HG03097 (cell line): ENCODE results near the gene FAM131C.
"Not testable (repeated sequence)": the region's sequence is repeated elsewhere in the genome, so short reads cannot be mapped to it uniquely, and the experiment has no call there.

Source experiments
- ATAC-seq: cut with Tn5 transposase; IDR thresholded peaks from one replicate; pipeline ENCODE4 v1.9.1; 2021; ENCODE audit not compliant: unreplicated experiment, low FRiP score

The FAM131C gene

DNA sequence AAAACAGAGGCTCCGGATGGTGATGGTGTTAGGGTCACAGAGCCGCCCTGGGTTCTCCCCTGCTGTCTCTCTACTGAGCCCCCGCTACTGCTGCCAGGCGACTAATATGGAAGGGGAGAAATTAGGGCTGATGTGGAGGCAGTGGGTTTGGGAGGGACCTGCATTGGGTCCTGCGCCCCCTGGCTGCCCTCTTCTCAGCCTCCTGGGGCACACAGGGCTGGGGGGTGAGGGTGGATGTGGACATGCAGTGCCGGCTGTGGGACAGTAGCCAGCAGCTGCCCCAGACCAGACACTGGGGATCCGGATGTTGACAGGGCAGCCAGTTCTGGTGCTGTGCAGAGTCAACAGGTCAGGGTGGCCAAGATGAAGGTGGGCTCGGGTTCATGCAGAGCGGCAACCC, 31.4 kb downstream of the FAM131C start:
- no peak for ATAC-seq

GRCh38 chr1:16041200-16041599, 32.3 kb downstream of the FAM131C start:
- ATAC-seq = no peak

- not testable (repeated sequence) for ATAC-seq
These were observed 33.6 kb downstream of the FAM131C start for GRCh38 chr1:16039871-16040270.

GRCh38 chr1:16038620-16038912, 34.9 kb downstream of the FAM131C start:
- ATAC-seq = no peak

DNA sequence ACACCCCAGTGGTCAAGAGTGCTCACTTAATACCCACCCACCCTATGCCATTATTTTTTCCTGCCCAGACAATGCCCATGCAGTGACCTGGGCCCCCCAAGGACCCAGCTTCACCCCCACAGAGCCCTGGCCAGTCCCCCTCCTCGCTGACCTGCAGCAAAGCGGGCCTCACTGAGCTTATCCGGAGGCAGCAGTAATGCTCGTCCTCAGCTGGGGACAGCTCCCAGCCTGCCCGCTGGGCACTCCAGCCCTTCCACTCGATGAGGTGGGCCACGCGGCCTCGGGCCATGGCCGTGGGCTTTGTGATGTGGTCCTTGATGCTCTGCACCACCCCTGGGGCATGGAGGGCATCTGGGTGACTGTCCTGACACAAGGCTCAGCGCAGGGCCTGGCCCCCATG, 37.0 kb downstream of the FAM131C start:
- not testable (repeated sequence) for ATAC-seq

DNA sequence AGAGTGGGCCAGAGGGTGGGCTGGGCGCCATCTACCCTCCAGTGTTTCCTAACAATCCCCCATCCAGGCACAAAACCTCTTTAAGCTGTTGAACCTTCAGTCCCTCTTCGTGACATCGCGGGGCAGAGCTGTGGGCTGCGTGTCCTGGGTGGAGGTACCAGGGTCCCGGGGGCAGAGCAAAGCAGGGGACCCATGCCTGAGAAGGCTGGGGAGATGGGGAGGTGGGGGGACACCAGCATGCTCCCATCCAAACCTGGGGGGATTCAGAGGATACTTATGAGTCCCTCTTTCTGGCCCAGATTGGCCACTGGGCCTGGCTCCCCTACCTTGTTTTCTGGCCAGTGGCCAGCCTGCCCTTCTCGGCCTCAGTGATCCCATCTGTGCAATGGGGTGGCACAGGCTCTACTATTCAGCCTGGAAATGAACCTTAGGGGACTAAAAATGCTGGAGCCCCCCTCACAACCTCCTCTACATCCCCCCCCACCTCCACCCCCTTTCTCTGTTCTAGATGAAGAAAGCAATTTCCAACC, 40.3 kb downstream of the FAM131C start:
- not testable (repeated sequence) for ATAC-seq

GRCh38 chr1:16032388-16033102, 40.9 kb downstream of the FAM131C start:
- ATAC-seq = peak; percentile 64

- no peak for ATAC-seq
These were observed 41.9 kb downstream of the FAM131C start for GRCh38 chr1:16031551-16031950.

- no peak for ATAC-seq
These were observed 44.2 kb downstream of the FAM131C start for GRCh38 chr1:16029288-16029687.

DNA sequence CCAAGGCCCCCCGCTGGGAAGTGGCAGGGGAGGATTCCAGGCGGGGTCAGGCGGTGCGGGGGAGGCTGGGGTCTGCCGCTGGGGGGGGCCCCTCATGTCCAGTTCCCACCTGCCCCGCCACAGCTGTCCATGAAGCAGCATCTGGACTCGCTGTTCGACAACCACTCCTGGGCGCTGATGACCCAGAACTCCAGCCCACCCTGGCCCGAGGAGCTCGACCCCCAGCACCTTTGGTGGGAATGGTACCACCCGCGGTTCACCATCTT, 44.5 kb downstream of the FAM131C start:
- ATAC-seq = not testable (repeated sequence)

DNA sequence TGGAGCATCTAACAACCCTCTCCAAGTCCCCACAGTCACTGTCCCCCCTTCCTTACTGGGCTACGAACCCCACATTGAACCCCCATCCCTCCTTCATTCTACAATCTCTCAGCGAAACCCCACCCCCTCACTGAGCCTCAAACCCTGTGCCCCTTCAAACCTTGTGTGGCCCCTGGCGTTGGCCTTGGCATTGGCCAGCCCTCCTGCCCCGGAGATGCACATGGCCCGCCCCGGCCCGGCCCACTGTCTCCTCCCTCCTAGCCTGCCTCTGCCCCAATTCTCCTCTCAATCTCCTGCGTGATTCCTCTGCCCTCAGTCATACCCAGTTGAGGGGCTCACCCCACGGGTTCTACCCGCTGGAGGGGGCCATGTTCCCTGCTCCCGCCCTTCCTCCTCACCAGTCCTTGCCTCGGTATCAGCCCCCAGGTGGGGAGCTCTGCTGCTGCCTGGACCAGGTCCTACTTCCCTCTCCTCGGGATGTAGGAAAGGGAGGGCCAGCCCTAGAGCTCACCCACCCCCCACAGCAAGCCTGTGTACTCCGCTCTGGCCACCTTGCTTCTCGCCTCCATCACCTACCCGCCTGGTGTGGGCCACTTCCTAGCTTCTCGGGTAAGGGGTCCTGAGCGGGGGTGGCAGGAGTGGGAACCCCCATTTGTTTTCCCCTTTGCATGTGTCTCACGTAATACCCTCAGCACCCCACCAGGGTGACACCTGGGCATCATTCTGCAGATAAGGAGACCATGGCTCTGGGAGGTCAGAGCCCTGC, 45.0 kb downstream of the FAM131C start:
- ATAC-seq = no peak

DNA sequence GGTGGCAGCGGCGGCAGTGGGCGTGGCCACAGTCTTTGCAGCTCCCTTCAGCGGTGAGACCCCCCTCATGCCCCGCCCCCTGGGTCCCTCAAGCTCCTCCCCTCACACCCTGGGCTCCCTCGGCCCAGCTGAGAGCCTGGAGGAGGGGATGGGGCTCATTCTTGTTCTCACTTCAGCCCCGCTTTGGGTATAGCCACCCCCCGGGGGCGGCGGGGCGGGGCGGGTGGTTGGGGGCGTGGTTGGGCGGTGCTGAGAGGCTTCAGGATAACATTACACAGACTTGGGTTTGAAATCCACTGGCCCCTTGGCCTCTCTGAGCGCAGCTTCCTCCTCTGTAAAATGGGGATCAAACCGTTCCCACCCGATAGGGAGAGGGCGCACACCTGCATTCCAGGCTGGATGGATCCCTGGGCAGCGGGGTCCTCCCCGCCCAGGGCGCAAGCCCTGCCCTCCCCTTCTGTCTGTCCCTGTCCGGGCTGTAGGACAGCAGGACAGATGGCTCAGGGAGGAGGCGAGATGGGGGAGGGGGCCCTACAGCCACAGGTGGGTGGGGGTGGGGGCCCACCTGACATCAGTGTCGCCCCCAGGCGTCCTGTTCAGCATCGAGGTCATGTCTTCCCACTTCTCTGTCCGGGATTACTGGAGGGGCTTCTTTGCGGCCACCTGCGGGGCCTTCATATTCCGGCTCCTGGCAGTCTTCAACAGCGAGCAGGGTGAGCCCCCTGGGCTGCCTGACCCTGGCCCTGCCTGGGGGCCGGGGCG, 46.5 kb downstream of the FAM131C start:
- ATAC-seq = no peak

DNA sequence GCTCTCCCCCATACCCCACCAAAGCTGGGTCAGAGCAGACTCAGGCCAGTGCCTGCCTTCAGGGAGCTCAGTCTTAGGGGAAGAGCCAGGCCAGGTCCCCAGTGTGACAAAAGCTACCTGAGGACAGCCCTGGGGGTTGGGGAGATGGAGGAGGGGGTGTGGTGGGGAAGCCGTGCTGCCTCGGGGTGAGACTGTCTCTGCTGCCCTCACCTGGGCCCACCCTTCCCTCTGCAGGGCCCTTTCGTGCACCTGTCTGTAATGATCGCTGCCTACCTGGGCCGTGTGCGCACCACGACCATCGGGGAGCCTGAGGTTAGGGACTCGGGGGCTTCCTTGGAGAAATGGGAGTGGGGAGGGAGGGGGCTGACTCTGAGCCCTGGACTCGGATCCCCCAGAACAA, 47.1 kb downstream of the FAM131C start:
- ATAC-seq = not testable (repeated sequence)

DNA sequence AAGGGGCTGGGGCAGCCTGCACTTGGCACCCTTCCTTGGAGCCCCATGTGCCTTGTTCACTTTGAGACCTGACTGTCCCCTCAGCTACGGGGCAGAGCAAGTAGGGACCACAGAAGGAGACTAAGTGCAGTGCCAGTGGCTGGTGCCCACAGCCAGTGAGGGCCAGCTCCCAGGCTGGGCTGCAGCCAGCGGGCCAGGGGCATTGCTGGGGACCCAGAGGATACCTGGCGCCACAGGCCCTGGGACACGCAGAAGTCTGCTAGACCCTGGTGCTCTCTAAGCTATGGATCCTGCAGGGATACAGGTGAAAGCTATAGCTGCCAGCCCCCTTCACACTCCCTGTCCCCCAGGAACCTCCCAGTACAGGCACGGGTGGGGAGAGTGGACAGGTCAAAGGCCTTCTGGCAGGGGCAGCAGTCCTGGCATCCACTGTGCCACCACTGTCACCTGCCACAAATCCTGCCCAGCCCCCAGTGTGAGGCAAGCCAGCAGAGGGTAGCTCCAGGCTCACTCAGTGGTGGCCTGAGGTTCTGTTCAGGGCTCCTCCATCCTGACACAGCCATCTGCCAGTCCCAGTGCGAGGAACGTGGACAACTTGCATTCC, 50.3 kb downstream of the FAM131C start:
- ATAC-seq = no peak

DNA sequence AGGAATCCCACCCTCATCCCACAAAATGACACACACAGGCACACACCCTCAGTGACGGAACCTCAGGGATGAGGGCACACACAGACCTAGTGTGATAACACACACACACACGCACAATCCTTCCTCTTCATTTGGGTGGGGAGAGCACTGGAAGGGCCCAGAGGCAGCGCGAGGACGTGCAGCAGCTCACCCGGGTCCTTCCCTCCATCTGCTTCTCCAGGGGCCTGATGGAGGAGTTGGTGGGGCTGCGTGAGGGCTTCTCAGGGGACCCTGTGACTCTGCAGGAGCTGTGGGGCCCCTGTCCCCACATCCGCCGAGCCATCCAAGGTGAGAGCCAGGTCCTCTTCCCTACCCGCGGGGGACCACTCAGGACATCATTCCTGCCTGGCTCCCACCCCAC, 51.1 kb downstream of the FAM131C start:
- ATAC-seq = no peak

- no peak for ATAC-seq
These were observed 51.8 kb downstream of the FAM131C start, which contains the start of gene CLCNKA for GRCh38 chr1:16021681-16022080. TSS of gene CLCNKA (plus strand) at chr1:16022036. CDS start at chr1:16022620, 584 bp downstream.

DNA sequence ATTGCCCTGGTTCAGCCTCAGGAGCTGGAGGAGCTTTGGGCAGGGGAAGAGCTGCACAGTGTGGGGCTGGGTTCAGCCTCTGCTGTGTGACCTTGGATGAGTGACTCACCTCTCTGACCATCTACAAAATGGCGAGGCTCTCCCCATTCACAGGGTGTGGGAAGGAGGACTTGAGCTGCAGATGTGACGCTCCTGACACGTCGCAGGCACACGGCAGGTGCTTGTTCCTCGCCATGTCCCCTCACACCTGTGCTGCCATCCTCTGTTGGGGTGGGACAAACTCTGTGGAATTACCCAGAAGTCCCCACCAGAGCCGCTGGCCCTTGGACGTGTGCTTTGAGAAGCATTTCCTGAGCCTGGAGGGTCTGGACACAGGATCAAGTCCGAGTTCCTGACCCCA, 52.6 kb downstream of the FAM131C start:
- not testable (repeated sequence) for ATAC-seq

DNA sequence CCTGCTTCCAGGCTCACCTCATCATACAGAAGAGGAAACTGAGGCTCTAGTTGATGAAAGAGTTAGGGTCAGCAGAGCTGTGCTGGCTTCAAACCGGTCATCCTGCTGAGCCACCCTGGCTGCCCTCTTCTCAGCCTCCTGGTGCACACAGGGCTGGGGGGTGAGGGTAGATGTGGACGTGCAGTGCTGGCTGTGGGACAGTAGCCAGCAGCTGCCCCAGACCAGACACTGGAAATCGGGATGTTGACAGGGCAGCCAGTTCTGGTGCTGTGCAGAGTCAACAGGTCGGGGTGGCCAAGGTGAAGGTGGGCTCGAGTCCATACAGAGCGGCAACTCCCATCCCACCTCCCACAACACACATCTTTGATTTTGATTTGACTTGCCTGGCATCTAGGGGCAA, 53.1 kb downstream of the FAM131C start:
- no peak for ATAC-seq

GRCh38 chr1:16019644-16020277, 53.7 kb downstream of the FAM131C start:
- ATAC-seq = no peak
